HT-29 (cell line): ENCODE results near the gene SLC22A23. TPM values are rescaled to one million over a fixed set of nuclear protein-coding genes. Genes with fewer than 3 reads are reported as not detected.

Experiments
- DNase-seq: peaks from one replicate; pipeline ENCODE4 v3.0.0-alpha.2; 2015; ENCODE audit warnings: low spot score
- total RNA-seq: library from RNA; depleted of rRNA; stranded (reverse); fragments of >200 nt; shearing (Covaris generic); gene quantifications from 2 replicates; pipeline ENCODE4 v1.2.3, GENCODE V29; 2014

SLC22A23 gene
- total RNA-seq, 1 experiment from 2014 or later, result 10.8 TPM

DNA sequence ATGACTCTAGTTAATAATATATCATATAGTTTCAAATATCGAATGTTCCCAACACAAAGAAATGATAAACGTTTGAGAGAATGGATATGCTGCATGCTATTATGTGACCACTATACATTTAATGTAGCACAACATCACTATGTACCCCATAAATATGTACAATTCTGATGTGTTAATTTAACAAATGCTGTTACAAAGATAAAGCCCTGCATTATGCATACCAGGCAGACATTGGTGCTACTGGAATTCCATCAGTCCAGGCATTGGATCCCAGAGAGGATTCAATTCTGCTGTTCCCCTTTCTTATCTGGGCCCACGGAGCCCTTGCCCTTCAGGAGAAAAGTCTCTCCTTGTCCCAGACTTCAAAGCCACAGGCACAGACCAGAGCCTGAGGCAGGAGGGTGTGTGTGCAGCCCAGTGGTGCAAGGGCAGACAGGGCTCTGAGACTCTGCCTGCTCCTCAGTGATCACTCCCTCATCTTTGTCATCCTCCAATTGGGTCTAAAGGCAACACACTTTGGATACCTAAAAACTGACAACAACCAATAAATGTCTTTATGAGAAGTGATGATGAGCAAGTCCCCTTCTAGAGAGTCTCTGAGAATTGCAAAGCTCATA is 152.9 kb downstream of the SLC22A23 start:
- DNase-seq, result no peak

DNA sequence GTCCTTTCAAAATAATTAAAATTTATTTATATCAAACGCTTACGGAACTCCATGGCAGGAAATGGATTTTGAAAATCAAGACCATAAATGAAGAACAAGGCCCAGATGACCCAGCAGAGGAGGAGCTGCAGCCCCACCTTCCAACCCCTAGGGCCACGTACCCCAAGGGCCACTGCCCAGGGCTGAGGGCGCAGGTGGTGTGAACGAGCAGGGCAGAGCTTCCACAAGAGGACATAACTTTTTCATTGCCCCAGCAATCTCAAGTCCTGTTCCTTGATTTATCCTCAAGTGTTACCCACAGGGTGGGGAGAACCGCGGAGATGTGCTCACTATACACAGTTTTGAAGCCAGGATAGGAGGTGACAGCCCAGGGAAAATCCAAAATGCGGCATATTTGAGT is 155.3 kb downstream of the SLC22A23 start:
- no peak for DNase-seq

DNA sequence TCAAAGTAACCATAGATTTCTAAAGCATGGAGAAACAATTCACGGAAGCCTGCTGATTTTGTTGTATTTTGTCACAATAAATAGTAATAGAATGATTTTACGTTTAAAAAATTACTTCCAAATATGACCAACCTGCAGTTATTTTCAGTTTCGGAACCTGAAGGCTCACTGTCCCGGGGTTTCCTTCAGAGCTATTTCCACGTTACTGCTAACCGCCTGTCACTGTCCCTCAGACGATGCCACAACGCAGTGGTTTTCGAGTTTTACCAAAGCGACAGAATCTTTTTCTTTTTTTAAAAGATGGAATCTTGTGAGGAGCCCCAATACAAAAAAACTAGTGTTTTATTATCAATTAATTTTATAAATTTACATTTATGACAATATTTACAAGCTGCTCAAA is 157.6 kb downstream of the SLC22A23 start:
- no peak for DNase-seq

DNA sequence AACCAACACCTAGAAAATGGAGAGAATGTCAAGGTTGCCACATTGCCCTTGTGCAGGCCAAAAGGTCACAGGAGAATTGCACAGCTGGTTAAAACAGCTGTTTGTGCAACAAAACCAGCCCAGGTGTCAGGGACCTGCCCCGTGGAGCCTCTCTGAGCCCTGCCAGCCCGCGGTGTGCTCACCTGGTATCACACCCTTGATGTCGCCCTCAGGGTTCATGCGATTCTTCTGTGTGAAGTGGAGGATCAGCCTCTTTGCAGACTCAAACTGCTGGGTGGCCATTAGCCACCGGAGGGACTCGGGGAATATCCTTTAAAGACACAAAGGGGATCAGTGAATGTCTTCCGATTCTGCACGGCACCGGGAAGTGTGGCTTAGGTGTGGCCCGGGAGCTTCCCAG is 158.9 kb downstream of the SLC22A23 start:
- no peak for DNase-seq

DNA sequence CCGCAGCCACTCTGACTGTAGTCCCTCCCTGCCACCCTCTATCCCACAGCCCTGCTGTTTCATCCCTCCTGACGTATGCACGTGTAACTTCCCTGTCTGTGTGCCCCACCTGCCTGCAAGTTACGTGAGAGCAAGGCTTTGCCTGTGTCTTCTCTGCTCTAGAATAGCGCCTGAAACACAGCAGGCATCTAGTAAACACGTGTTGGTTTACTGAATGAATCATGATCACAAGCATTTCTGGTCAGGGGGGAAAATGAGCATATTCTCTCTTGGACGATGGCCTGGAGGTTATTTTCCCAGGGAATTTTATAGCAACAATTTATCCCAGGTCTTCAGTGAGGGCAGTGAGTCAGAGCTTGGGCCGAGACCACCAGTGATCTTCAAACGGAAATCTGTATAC is 159.8 kb downstream of the SLC22A23 start:
- no peak for DNase-seq

DNA sequence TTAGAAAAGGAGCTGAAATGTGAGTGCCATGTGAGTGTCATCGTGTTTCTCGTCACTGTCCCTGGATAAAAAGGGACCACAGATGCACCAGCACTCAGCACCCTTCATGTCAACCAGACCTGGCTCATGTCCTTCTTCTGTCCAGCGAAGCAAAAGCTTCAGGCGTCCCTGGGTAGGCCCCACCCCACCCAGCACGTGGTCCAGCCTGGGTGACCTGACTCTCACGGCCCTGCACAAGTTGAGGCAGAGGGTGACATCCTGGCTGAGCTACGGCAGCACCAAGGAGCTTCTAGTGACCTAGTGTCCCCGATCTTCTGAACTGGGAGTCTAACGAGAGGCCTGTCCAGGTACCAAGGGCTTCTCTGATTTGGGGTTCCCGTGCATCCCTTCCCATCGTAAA is 160.3 kb downstream of the SLC22A23 start:
- DNase-seq, result no peak

DNA sequence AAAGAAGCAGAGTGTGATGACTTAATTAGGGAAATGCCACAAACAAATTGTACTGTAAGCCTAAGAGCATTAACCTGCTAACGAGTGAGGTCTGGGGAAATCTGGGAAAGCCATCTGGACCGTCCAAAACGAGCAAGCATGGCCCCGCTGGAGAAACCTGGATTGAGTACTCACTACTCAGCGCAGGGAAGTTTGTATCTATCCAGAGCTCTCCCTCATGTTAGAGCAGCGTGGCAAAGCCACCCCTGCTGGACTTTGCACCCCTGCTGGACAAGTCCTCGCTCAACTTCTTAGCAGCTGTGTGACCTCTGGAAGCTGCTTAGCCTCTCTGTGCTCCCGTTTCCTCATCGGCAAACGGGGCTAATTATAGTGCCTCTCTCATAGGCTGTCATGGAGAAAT is 160.8 kb downstream of the SLC22A23 start:
- no peak for DNase-seq

DNA sequence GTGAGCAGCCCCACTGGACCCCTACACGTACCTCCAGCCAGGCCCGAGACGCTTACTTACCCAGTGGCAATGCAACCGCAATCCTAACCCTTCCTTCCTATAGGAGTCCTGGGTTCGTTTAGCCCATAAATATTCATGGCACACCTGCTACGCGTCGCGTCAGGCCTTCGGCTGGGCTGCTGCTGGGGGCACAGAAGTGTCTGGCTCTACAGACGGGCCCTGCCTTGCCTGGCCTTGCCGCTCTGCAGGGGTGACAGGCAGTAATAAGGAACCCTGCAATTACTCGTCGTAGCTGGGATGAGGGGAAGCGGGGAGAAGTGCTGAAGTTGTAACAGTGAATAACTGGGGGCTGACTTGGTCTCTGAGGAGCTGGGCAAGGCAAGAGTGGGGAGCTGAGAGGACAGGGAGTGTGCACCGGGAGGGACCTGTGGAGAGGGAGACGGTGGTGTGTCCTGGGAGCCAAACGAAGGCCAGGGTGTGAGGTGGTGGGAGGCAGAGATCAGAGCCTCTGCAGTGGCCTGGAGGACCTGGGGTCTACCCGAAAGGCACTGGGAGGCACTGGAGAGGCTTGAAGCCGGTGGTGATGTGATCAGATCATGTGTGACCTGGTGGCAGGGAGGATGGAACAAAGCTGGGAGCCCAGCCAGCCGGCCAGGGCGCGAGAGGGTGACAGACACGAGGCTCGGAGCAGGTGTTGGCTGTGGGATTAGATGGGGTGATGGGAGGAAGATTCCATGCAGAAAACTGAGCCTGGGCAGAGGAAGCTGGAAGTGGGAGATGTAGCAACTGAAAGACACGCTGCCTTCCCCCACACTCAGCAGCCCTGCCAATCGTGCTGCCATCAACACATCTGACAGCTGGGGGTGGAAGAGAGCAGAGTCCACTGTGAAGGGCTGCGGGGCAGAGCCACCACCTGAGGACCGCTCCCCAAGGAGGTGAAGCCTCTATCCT is 161.7 kb downstream of the SLC22A23 start:
- peak; percentile 64 for DNase-seq

DNA sequence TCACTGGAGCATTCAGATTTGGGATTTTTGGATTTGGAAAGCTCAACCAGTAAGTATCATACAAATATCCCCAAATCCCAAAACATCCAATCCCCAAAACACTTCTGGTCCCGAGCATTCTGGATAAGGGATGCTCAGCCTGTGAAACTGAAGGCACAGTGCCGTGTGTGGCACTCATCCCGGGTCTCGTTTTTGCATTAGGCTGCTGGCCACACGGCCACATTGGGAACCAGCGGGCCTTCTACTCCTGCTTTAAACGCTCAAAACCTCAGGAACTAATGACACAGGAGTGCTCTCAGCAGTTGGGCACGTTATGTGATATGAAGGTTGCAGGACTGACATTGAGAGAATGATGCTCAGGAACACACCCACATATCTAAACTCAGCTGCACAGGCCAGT is 162.5 kb downstream of the SLC22A23 start:
- DNase-seq, result no peak

DNA sequence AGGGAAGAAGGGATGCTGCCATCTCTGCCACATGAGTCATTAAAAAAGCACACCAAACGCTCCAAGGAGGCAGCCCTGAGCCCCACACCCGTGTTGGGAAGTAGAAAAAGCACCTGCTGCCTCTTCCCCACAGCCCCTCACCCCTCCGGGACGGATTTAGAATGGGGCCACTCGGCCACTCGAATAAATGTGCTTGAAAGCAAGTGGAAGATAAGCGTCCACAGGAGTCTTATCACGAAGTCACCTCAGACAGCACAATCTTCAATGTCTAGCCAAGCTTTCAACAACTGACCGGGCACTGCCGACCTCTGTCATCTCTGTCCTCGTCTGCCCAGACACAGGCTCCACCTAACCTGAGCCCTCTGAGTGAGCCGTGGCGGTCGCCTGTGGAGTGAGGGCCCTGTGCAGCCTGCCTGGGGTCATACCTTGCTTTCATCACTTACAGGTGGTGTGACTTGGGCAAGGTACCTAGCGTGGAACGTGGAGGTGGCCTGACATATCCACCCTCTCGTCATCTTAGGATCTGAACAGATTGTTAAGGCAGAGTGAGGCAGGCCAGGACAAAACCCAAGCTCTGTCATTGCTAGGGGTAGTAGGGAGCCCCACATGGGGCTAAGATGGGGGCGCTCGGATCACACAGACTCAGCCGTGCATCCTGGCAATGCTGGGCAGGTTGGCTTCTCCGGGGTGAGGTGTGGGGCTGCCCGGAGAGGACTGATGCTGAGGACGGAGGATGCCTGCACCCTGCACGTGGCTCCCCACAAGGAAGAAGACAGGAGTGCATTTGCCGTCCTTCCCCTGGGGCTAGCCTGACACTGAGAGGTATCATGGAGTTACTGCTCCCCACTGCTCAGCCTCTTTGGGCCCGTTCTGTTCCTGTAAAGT is 163.3 kb downstream of the SLC22A23 start:
- no peak for DNase-seq

DNA sequence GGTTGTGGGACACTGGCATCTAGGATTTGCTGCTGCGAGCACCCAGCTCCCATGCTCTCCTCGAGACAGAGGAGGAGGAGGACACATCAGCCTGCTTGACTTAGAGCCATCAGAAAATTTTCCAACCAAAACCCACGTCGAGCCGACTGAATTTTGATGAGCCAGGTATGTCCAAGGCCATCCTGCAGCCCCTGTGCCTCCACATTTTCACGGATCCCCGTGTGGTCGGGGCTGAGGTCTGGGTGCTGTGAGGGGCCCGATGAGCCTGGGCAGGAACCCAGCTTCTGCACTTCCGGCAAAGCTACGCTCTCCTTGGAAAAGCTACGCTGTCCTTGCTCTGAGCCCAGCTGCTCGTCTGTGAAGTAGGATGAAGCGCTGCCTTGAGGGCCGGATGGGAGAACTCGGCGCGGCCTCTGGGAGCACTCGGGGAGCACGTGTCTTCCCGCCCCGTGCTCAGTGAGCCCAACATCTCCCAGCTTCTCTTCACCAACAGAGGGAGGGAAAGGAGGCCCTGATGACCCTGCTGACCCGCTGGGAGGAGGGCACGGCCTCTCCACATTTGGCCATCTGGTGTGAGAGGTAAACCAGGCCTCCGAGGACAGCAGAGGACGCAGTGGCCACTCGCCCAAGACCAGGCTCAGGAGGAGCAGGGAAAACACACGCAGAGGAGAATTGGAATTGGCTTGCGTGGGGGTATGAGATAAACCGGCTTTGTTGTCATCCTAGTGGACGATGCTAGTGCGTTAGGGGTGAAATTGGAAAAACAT is 164.2 kb downstream of the SLC22A23 start:
- DNase-seq, result no peak

DNA sequence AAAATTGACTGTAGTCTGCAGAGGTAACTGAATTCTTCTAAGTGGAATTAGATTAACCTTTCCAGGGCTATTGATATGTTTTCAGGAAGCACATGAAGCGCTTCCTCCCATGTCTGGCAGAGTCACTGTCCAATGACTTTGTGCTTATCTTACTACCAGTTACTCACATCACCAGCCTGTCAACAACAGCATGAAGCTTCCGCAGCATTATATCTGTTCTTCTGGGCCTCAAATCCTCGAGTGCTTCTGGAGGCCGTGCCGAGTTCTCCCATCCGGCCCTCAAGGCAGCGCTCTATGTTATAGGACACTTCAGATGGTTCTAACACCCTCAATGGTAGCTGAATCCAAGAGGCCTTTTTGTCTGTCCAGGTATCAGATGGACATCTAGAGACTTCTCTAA is 164.9 kb downstream of the SLC22A23 start:
- DNase-seq, result no peak

DNA sequence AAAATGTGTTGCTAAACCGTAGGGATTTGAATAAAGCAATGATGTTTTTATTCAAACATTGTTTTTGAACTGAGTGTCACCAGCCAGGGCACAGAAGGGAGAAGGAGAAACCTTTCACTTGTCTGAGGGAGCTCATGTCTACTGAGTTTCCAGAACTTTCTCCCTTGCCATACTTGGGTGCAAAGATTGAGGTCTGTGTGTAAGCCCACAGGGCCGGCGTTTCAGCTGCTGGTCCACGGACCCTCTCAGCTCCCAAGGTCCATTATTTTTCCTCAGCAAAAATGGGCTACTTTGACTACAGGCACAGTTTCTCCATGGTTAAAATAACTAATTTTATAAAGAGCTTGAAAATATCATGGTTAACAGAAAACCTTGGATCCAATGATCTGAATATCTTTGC is 165.5 kb downstream of the SLC22A23 start:
- no peak for DNase-seq

DNA sequence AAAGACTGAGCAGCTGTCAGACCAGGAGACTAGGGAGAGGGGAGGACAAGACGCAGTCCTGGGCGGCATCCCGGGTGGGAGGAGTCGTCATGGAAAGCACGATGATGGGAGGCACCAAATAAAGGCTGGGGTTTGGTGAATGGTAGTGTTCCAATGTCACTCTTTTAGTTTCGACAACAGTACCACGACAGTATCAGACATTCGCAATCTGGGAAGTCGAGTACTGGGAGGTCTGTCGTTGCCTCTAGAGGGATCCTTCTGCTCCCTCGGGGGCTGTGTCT is 166.0 kb downstream of the SLC22A23 start:
- no peak for DNase-seq

DNA sequence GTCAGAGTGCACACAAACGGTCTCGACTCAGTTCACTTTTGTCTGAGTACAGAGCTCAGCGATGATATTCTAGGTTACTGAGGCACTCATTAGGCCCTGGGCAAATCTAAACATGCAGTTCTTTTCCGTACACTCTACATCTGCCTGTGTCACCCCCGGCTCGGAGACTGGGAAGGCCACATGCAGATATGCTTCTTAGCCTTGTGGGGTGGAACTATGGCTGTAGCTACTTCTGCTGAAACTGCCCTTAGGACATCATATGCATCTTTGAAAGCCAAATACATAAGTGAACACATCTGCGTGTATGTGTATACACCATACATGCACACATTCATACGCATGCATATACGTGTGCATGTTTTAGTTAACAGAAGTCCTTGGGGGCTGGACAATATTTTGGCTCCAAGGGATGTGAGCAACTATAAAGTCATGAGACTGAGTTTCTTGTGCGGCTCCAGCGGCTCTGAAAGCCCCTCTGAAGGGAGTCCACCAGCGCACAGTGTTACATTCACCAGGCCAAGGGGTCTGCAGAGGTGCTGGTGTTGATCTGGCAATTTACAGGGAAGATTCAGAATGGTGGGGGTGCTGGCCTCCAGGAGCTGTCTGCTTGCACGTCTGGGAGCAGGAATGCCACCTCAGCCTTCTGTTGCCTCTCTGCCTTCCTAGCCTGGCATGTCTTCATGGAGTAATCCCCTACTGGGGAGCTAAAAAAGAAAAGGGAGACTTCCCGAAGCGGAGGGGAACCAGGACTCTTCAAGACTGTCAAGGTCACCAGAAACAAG is 166.5 kb downstream of the SLC22A23 start:
- no peak for DNase-seq

DNA sequence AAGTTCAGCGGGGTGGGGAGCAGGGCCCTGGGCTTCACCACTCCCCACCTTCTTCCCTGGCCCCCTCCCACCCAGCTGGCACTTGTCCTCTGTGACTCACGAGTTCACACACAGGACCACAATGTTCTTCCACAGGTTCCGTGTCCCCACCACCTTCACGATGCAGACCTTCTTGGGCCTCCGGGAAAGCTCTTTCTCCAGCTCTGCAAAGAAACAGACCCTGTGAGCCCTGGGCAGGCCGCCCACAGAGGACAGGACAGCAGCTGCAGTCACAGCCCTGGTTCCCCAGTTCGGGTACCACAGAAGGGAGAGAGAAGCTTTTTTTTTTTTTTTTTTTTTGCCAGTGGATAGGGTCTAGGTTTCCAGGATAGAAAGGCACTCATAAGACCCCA is 167.2 kb downstream of the SLC22A23 start:
- no peak for DNase-seq

DNA sequence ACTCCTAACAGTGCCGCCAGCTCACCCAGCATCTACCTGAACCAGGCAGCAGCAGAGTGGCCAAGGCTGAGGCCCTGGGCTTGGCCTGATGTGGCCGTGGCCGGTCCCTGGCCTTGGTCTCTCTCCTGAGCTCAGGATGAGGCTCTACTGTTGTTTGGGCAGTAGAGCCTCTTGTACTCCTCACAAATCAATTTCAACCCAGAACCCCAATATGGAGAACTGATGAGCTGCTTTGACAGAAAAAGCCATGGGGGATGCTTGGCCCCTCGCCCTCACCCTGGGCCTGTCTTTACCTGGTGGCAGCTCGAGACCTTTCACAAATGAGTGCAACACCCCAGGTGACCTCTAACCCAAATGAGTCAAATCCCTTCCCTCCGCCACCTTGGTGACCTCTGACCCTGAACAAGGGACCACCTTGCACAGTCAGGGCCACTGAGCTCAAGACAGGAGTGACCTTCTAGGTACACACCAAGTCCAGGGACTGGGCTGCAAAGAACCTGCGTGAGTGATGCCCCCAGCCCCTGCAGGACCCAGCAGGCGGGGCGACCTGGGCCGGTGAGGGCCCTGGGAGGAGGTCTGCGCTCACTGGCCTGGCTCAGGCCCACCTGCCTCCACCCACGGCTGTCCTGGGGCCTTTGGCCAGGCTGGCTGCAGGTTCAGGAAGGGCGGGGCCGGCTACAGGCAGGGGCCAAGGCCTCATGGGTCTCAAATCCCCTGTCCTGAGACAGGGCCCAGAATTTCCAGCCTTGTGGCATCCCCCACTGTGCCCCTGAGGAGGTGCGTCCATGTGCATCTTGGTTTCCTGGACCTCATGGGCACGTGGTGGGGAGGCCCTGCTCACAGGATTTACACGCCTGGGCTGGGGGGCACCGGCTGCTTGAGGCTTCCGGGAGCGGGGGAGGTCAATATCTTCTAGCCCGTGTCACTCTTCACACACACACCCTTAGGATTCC is 167.9 kb downstream of the SLC22A23 start:
- DNase-seq, result no peak

DNA sequence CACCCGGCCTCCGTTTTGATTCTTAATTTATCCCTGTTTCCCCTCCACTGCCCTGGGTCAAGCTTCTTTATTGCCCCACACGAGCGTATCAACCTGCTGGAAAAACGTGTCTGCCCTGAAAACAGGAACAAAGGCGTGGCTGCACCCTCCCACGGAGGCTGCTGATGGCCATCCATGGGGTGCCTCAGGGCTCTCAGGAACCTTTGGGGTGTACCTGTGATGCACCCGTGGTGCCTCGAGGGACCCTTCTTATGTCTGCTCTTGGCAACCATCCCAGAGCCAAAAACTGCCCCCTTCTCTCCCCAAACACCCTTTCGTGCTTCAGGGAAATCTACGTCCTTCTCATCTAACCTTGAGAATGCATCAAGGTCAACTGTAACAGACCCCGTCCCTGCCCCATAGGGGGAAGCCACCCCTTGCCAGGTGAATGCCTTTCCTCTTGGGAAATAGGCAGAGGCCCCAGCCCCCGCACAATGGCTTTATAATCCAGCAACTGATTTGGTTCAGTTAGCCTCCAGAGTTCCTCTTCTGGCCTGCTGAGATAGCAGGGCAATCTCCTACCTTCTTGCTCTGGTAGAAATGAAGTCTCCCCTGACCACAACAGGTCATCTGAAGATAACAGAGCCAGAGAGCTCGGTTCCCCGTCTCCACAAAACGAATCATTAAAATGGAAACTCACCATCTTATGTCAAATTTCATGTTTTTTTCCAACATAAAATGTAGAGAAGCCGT is 168.7 kb downstream of the SLC22A23 start:
- no peak for DNase-seq

DNA sequence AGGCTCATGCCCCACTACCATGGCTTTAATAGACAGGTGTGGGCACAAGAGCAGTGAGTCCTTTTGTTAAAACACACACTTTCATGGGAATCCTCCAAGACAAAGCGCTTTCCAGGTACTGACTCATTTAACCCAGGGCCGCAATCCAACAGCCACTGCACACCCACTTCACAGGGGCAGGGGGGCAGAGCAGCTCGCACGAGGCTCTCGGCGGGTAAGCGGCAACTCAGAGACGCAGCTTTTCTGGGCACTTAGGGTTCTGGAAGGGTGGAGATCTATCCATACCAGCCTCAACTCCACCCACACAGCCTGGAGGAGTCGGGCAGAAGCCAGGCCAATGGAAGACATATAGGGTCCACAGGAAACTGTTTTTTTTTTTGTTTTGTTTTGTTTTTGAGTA is 169.5 kb downstream of the SLC22A23 start:
- DNase-seq, result no peak
